ENCODE measurements around the gene ARHGAP44.
"Not testable (repeated sequence)": the region's sequence is repeated elsewhere in the genome, so short reads cannot be mapped to it uniquely, and the experiment has no call there.

The ARHGAP44 gene

GRCh38 chr17:12851901-12852435, 62.7 kb downstream of the ARHGAP44 start:
- Histone ChIP-seq H3K4me1 (ENCODE audit: insufficient read depth, low read length) (no peaks in the 10 kb centered on the region), H3K9me3 (ENCODE audit: control insufficient read depth, insufficient read depth, low read length) (no peaks in the 10 kb centered on the region)

GRCh38 chr17:12853921-12854320, 64.6 kb downstream of the ARHGAP44 start:
- no peaks in the 10 kb centered on the region for H3K9me3 ChIP-seq (ENCODE audit: control insufficient read depth, insufficient read depth, low read length)
- H3K9ac ChIP-seq (ENCODE audit: low read depth, low read length): no peak overlapping the region
- H3K4me1 ChIP-seq (ENCODE audit: insufficient read depth, low read length): no peaks in the 10 kb centered on the region
- no peaks in the 10 kb centered on the region for H3K36me3 ChIP-seq (ENCODE audit: insufficient read depth, low read length)

More at GRCh38 chr17:12851901-12852435, 62.7 kb downstream of the ARHGAP44 start:
- Histone ChIP-seq H3K36me3 (ENCODE audit: insufficient read depth, low read length) (no peaks in the 10 kb centered on the region), H3K9ac (ENCODE audit: low read depth, low read length) (no peak overlapping the region)

- Histone ChIP-seq H3K4me1 (ENCODE audit: insufficient read depth, low read length) (no peaks in the 10 kb centered on the region), H3K9ac (ENCODE audit: low read depth, low read length) (no peak overlapping the region), H3K36me3 (ENCODE audit: insufficient read depth, low read length) (no peaks in the 10 kb centered on the region), H3K9me3 (ENCODE audit: control insufficient read depth, insufficient read depth, low read length) (no peaks in the 10 kb centered on the region)
Observed at GRCh38 chr17:12856416-12856815, 67.1 kb downstream of the ARHGAP44 start.

GRCh38 chr17:12857592-12857991, 68.3 kb downstream of the ARHGAP44 start:
- Histone ChIP-seq H3K4me1 (ENCODE audit: insufficient read depth, low read length) (no peaks in the 10 kb centered on the region), H3K9me3 (ENCODE audit: control insufficient read depth, insufficient read depth, low read length) (no peaks in the 10 kb centered on the region), H3K9ac (ENCODE audit: low read depth, low read length) (no peak overlapping the region), H3K36me3 (ENCODE audit: insufficient read depth, low read length) (no peaks in the 10 kb centered on the region)

GRCh38 chr17:12859520-12859919, 70.2 kb downstream of the ARHGAP44 start:
- no peaks in the 10 kb centered on the region for H3K9me3 ChIP-seq (ENCODE audit: control insufficient read depth, insufficient read depth, low read length)

GRCh38 chr17:12865769-12866168, 76.5 kb downstream of the ARHGAP44 start:
- Histone ChIP-seq H3K9ac (ENCODE audit: low read depth, low read length) (no peak overlapping the region), H3K9me3 (ENCODE audit: control insufficient read depth, insufficient read depth, low read length) (no peaks in the 10 kb centered on the region), H3K4me1 (ENCODE audit: insufficient read depth, low read length) (no peaks in the 10 kb centered on the region), H3K36me3 (ENCODE audit: insufficient read depth, low read length) (no peaks in the 10 kb centered on the region)

More at GRCh38 chr17:12859520-12859919, 70.2 kb downstream of the ARHGAP44 start:
- no peak overlapping the region for H3K9ac ChIP-seq (ENCODE audit: low read depth, low read length)
- H3K4me1 ChIP-seq (ENCODE audit: insufficient read depth, low read length): no peaks in the 10 kb centered on the region
- H3K36me3 ChIP-seq (ENCODE audit: insufficient read depth, low read length): no peaks in the 10 kb centered on the region

- H3K9me3 ChIP-seq (ENCODE audit: control insufficient read depth, insufficient read depth, low read length): no peaks in the 10 kb centered on the region
- no peaks in the 10 kb centered on the region for H3K4me1 ChIP-seq (ENCODE audit: insufficient read depth, low read length)
- H3K9ac ChIP-seq (ENCODE audit: low read depth, low read length): no peak overlapping the region
- H3K36me3 ChIP-seq (ENCODE audit: insufficient read depth, low read length): no peaks in the 10 kb centered on the region
Observed at GRCh38 chr17:12866244-12866643, 76.9 kb downstream of the ARHGAP44 start.

- no peaks in the 10 kb centered on the region; the same call in 1 of the 2 replicates for H3K9me3 ChIP-seq (ENCODE audit: control insufficient read depth, insufficient read depth, low read length)
- no peaks in the 10 kb centered on the region for H3K36me3 ChIP-seq (ENCODE audit: insufficient read depth, low read length)
- H3K4me1 ChIP-seq (ENCODE audit: insufficient read depth, low read length): no peaks in the 10 kb centered on the region
- no peak overlapping the region for H3K9ac ChIP-seq (ENCODE audit: low read depth, low read length)
Observed at GRCh38 chr17:12867726-12868125, 78.4 kb downstream of the ARHGAP44 start.

GRCh38 chr17:12873415-12874125, 84.3 kb downstream of the ARHGAP44 start:
- H3K9me3 ChIP-seq (ENCODE audit: control insufficient read depth, insufficient read depth, low read length); H3K36me3 ChIP-seq (ENCODE audit: insufficient read depth, low read length): not testable (repeated sequence)

GRCh38 chr17:12877953-12878669, 88.8 kb downstream of the ARHGAP44 start:
- H3K9me3 ChIP-seq (ENCODE audit: control insufficient read depth, insufficient read depth, low read length): no peaks in the 10 kb centered on the region
- no peaks in the 10 kb centered on the region for H3K4me1 ChIP-seq (ENCODE audit: insufficient read depth, low read length)
- H3K9ac ChIP-seq (ENCODE audit: low read depth, low read length): no peak overlapping the region
- no peaks in the 10 kb centered on the region for H3K36me3 ChIP-seq (ENCODE audit: insufficient read depth, low read length)

More at GRCh38 chr17:12873415-12874125, 84.3 kb downstream of the ARHGAP44 start:
- not testable (repeated sequence) for H3K9ac ChIP-seq (ENCODE audit: low read depth, low read length); H3K4me1 ChIP-seq (ENCODE audit: insufficient read depth, low read length)

GRCh38 chr17:12879096-12879495, 89.8 kb downstream of the ARHGAP44 start:
- H3K4me1 ChIP-seq (ENCODE audit: insufficient read depth, low read length); H3K9me3 ChIP-seq (ENCODE audit: control insufficient read depth, insufficient read depth, low read length): not testable (repeated sequence)

GRCh38 chr17:12883472-12883871, 94.2 kb downstream of the ARHGAP44 start:
- no peaks in the 10 kb centered on the region for H3K4me1 ChIP-seq (ENCODE audit: insufficient read depth, low read length)
- H3K9ac ChIP-seq (ENCODE audit: low read depth, low read length): no peak overlapping the region
- H3K9me3 ChIP-seq (ENCODE audit: control insufficient read depth, insufficient read depth, low read length): no peaks in the 10 kb centered on the region
- H3K36me3 ChIP-seq (ENCODE audit: insufficient read depth, low read length): no peaks in the 10 kb centered on the region

More at GRCh38 chr17:12879096-12879495, 89.8 kb downstream of the ARHGAP44 start:
- not testable (repeated sequence) for H3K9ac ChIP-seq (ENCODE audit: low read depth, low read length); H3K36me3 ChIP-seq (ENCODE audit: insufficient read depth, low read length)

GRCh38 chr17:12887088-12887487, 97.8 kb downstream of the ARHGAP44 start:
- H3K36me3 ChIP-seq (ENCODE audit: insufficient read depth, low read length): no peaks in the 10 kb centered on the region
- no peaks in the 10 kb centered on the region for H3K4me1 ChIP-seq (ENCODE audit: insufficient read depth, low read length)

GRCh38 chr17:12896180-12896785, 107.0 kb downstream of the ARHGAP44 start:
- Histone ChIP-seq H3K4me1 (ENCODE audit: insufficient read depth, low read length) (peaks cover 3% of the 10 kb centered on the region; the same call in 1 of the 2 replicates), H3K9ac (ENCODE audit: low read depth, low read length) (no peak overlapping the region), H3K36me3 (ENCODE audit: insufficient read depth, low read length) (no peaks in the 10 kb centered on the region), H3K9me3 (ENCODE audit: control insufficient read depth, insufficient read depth, low read length) (0 out of 2 replicates have a peak, but pooled peaks cover 2% of the 10 kb centered on the region)

More at GRCh38 chr17:12887088-12887487, 97.8 kb downstream of the ARHGAP44 start:
- H3K9me3 ChIP-seq (ENCODE audit: control insufficient read depth, insufficient read depth, low read length): no peaks in the 10 kb centered on the region
- H3K9ac ChIP-seq (ENCODE audit: low read depth, low read length): no peak overlapping the region

Measured in ES-I3 (cell line).